GM13977 (cell line): ENCODE measurements around the gene PSME3IP1.
A peak's percentile ranks its signal among the peaks of the same experiment; 100 is the strongest.

Experiments
- DNase-seq: peaks from one replicate; pipeline ENCODE4 v3.0.0; 2012; ENCODE audit warnings: low spot score
- in situ Hi-C: fragments of 300-500 bp; cut with MboI; formaldehyde crosslinking; loops from one replicate; pipeline ENCODE4 v1.12.0; 2022; ENCODE audit warnings: low sequenced_read_pairs, low pct_unique_long_range_greater_than_20kb, mixed read lengths, inconsistent platforms; ENCODE audit not compliant: unreplicated experiment
- TF ChIP-seq, protein P1 (sequence below): IDR thresholded peaks from 2 replicates; pipeline ENCODE4 v1.5.1; 2012; ENCODE audit warnings: mild to moderate bottlenecking, control low read depth; ENCODE audit not compliant: insufficient read depth; ENCODE audit errors: extremely low read depth, missing control alignments

Gene PSME3IP1

DNA sequence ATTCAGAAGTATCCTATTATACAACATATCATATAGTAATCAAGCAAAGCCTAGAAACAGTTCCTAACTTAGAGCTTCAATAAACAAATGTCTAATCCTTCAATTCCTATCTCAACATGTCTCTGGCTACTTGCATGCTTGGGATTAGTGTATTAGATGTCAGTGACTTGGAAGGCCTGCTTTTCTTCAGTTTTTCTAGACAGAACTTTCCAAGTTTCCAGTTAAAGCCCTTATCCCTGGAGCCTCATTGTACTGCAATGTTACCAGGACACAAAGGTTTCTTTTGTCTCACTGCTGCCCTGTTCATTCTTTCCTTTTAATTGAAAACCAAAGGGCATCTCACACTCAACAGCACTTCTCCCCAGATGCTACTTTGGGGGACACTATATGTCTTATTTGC, 16.5 kb downstream of the PSME3IP1 start:
- TF ChIP-seq, protein P1, sequence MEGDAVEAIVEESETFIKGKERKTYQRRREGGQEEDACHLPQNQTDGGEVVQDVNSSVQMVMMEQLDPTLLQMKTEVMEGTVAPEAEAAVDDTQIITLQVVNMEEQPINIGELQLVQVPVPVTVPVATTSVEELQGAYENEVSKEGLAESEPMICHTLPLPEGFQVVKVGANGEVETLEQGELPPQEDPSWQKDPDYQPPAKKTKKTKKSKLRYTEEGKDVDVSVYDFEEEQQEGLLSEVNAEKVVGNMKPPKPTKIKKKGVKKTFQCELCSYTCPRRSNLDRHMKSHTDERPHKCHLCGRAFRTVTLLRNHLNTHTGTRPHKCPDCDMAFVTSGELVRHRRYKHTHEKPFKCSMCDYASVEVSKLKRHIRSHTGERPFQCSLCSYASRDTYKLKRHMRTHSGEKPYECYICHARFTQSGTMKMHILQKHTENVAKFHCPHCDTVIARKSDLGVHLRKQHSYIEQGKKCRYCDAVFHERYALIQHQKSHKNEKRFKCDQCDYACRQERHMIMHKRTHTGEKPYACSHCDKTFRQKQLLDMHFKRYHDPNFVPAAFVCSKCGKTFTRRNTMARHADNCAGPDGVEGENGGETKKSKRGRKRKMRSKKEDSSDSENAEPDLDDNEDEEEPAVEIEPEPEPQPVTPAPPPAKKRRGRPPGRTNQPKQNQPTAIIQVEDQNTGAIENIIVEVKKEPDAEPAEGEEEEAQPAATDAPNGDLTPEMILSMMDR, result no peak
- in situ Hi-C loops, result loop anchor here (10.0 kb wide), 1 partner anchor 85 kb away; no protein-coding TSS in a partner anchor
- no peak for DNase-seq

GRCh38 chr16:57167953-57168352, 17.9 kb downstream of the PSME3IP1 start:
- DNase-seq, result peak; percentile 59
- TF ChIP-seq, protein P1, result peak; percentile 64
- in situ Hi-C loops, result loop anchor here (10.0 kb wide), 1 partner anchor 83 kb away; no protein-coding TSS in a partner anchor

- DNase-seq, result no peak
- TF ChIP-seq, protein P1, result no peak
- in situ Hi-C loops, result loop anchor here (10.0 kb wide), 1 partner anchor 83 kb away; no protein-coding TSS in a partner anchor
Observed at GRCh38 chr16:57167538-57167937, 18.3 kb downstream of the PSME3IP1 start.

DNA sequence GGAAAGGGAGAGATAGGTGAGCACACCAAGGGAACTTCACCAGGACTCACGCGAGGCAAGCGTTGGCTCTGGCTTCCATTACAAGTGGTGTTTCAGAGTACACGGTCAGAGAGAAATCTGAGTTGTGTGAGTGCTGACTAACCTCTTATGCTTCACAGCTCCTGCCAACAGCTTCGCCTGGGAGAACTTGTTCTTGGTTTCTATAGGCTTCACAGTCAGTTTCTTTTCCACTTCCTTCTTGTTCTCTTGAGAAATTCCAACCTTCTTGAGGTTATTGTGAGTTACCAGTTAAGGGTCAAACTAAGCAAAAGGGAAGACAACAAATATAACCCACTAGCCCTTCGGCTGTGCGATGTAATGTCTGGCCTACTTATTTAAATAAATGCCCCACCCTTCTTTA, 18.9 kb downstream of the PSME3IP1 start:
- TF ChIP-seq, protein P1, result no peak
- in situ Hi-C loops, result loop anchor here (10.0 kb wide), 1 partner anchor 82 kb away; no protein-coding TSS in a partner anchor
- DNase-seq, result no peak

- TF ChIP-seq, protein P1, result no peak
- in situ Hi-C loops, result loop anchor here (10.0 kb wide), 1 partner anchor 82 kb away; no protein-coding TSS in a partner anchor
- DNase-seq, result no peak
Observed at GRCh38 chr16:57166451-57166850, 19.4 kb downstream of the PSME3IP1 start.

DNA sequence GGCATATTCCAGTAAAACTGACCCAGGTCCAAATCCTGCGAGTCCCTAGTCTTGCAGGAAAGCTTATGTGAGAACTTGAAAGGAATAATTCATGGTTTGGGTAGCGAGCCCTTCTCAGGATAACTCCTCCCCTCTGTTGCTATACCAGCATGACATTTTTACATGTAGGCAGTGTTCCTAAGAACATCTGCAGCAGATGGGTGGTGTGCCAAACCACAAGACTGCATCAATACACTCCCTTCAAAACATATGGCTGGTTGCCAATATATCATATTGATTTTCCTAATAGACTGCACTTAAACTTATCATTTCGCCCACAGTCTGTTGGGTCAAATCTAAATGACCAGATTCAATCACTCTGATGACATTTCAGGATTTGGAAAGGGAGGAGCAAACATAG, 19.9 kb downstream of the PSME3IP1 start:
- in situ Hi-C loops, result loop anchor here (10.0 kb wide), 1 partner anchor 81 kb away; no protein-coding TSS in a partner anchor
- DNase-seq, result no peak
- TF ChIP-seq, protein P1, result no peak
